ENCODE data around the gene ZNF774. TPM values are rescaled to one million over a fixed set of nuclear protein-coding genes. Genes with fewer than 3 reads are reported as not detected.

The ZNF774 gene
- total and polyA plus RNA-seq, 4 donors: 0.19 to 1.0 (median 0.48) TPM

- H3K9me3 ChIP-seq (ENCODE audit: control insufficient read depth in 4 of 4, low read length in 3 of 4): no peaks in the 10 kb centered on the region
- H3K27ac ChIP-seq (ENCODE audit: low read depth in 1 of 2, low read length in 2 of 2): no peak overlapping the region
- TF ChIP-seq CTCF (IDR thresholded peaks at IDR 0.05; ENCODE audit: low read depth, low read length, missing input control) (no peak), GABPA (IDR thresholded peaks at IDR 0.05 in 1 of 2, conservative IDR thresholded peaks at IDR 0.05 in 1 of 2) (no peak), REST (IDR thresholded peaks at IDR 0.05) (no peak), JUND (IDR thresholded peaks at IDR 0.05) (no peak), ZBTB33 (IDR thresholded peaks at IDR 0.05) (no peak), RAD21 (IDR thresholded peaks at IDR 0.05) (no peak), SP1 (IDR thresholded peaks at IDR 0.05) (no peak), EGR1 (IDR thresholded peaks at IDR 0.05; ENCODE audit: low read depth in 2 of 2) (no peak), FOXA1 (IDR thresholded peaks at IDR 0.05) (no peak), YY1 (IDR thresholded peaks at IDR 0.05) (no peak), TAF1 (conservative IDR thresholded peaks at IDR 0.05) (no peak), RXRA (IDR thresholded peaks at IDR 0.05) (no peak), ATF3 (IDR thresholded peaks at IDR 0.05) (no peak), HNF4A (conservative IDR thresholded peaks at IDR 0.05) (no peak), NR2F2 (IDR thresholded peaks at IDR 0.05) (no peak), MAX (IDR thresholded peaks at IDR 0.05) (no peak), FOXA2 (IDR thresholded peaks at IDR 0.05) (no peak)
- WGBS: 75% methylated on average over 5 of the region's 5 CpGs
- H3K4me1 ChIP-seq (ENCODE audit: control insufficient read depth in 4 of 4, insufficient read depth in 4 of 4, low read length in 3 of 4): no peaks in the 10 kb centered on the region
- no peaks in the 10 kb centered on the region for H3K36me3 ChIP-seq (ENCODE audit: control insufficient read depth in 4 of 4, insufficient read depth in 3 of 4, low read depth in 1 of 4, low read length in 3 of 4)
- no peak for DNase-seq (ENCODE audit: low spot score)
- H3K4me3 ChIP-seq (ENCODE audit: low read depth in 1 of 3, low read length in 3 of 3): no peak overlapping the region
- H3K27me3 ChIP-seq (ENCODE audit: control insufficient read depth in 4 of 4, insufficient read depth in 4 of 4, low read length in 3 of 4): no peaks in the 10 kb centered on the region
- H3K9ac ChIP-seq (ENCODE audit: low read depth in 1 of 2, low read length in 2 of 2): no peak overlapping the region
Observed at GRCh38 chr15:90336705-90337141, 15.4 kb upstream of the ZNF774 start.

GRCh38 chr15:90337256-90337655, 14.8 kb upstream of the ZNF774 start:
- Histone ChIP-seq H3K9me3 (ENCODE audit: control insufficient read depth in 4 of 4, low read length in 3 of 4) (no peaks in the 10 kb centered on the region), H3K27ac (ENCODE audit: low read depth in 1 of 2, low read length in 2 of 2) (no peak overlapping the region), H3K9ac (ENCODE audit: low read depth in 1 of 2, low read length in 2 of 2) (no peak overlapping the region), H3K4me1 (ENCODE audit: control insufficient read depth in 4 of 4, insufficient read depth in 4 of 4, low read length in 3 of 4) (no peaks in the 10 kb centered on the region), H3K27me3 (ENCODE audit: control insufficient read depth in 4 of 4, insufficient read depth in 4 of 4, low read length in 3 of 4) (no peaks in the 10 kb centered on the region), H3K36me3 (ENCODE audit: control insufficient read depth in 4 of 4, insufficient read depth in 3 of 4, low read depth in 1 of 4, low read length in 3 of 4) (no peaks in the 10 kb centered on the region), H3K4me3 (ENCODE audit: low read depth in 1 of 3, low read length in 3 of 3) (no peak overlapping the region)
- WGBS: 87% methylated on average over 4 of the region's 4 CpGs
- TF ChIP-seq REST (IDR thresholded peaks at IDR 0.05) (no peak), JUND (IDR thresholded peaks at IDR 0.05) (no peak), MAX (IDR thresholded peaks at IDR 0.05) (no peak), GABPA (IDR thresholded peaks at IDR 0.05 in 1 of 2, conservative IDR thresholded peaks at IDR 0.05 in 1 of 2) (no peak), HNF4A (conservative IDR thresholded peaks at IDR 0.05) (no peak), EGR1 (IDR thresholded peaks at IDR 0.05; ENCODE audit: low read depth in 2 of 2) (no peak)
- no peak for DNase-seq (ENCODE audit: low spot score)

Data from liver (tissue), 9 donors.